ENCODE results near the gene PTPRM.

- TF ChIP-seq TAF1 (conservative IDR thresholded peaks at IDR 0.05) (no peak), YY1 (IDR thresholded peaks at IDR 0.05) (no peak), CTCF (IDR thresholded peaks at IDR 0.05; ENCODE audit: low read depth, low read length, missing input control) (no peak), MAX (IDR thresholded peaks at IDR 0.05) (no peak)
Measured at GRCh38 chr18:7878265-7879211, 311.4 kb downstream of the PTPRM start.
